HEK293 (cell line): ENCODE measurements around the gene F10.

Source experiments
- CTCF ChIA-PET: fragments of 350-600 bp; formaldehyde crosslinking; extraction: SDS; loops from one replicate; lab custom pipeline; 2021; ENCODE audit warnings: antibody characterized with exemption; lab: Yijun Ruan, JAX
- POLR2A ChIA-PET: fragments of 300-600 bp; formaldehyde crosslinking; extraction: SDS; loops from one replicate; lab custom pipeline; 2020; ENCODE audit warnings: antibody characterized with exemption, inconsistent platforms; lab: Yijun Ruan, JAX
- H3K27ac ChIP-seq: fragments of 200-500 bp; sonication (Bioruptor generic); 2 replicates; pipeline ENCODE4 v1.5.1; 2014; ENCODE audit warnings: low read depth, low read length, control low read depth, inconsistent platforms; ENCODE audit errors: extremely low read depth
- H3K36me3 ChIP-seq, 2 experiments: fragments of 200-500 bp in 1 of 2; sonication (Bioruptor generic) in 1 of 2; 1 replicate in 1 of 2; 2 replicates in 1 of 2; pipeline ENCODE4 v1.5.1; 2014 to 2017; ENCODE audit warnings: inconsistent platforms in 2 of 2, low read length in 2 of 2; ENCODE audit not compliant: control insufficient read depth in 2 of 2, insufficient read depth in 1 of 2
- H3K4me1 ChIP-seq: fragments of 200-500 bp; sonication (Bioruptor generic); 2 replicates; pipeline ENCODE4 v1.5.1; 2014; ENCODE audit warnings: mild to moderate bottlenecking, low read length, inconsistent platforms; ENCODE audit not compliant: control insufficient read depth, insufficient read depth
- H3K4me3 ChIP-seq: 2 replicates; pipeline ENCODE4 v1.5.1; 2011; ENCODE audit warnings: low read depth, mild to moderate bottlenecking, control low read depth, low read length, moderate library complexity
- H3K9me3 ChIP-seq: fragments of 200-500 bp; sonication (Bioruptor generic); 2 replicates; pipeline ENCODE4 v1.5.1; 2014; ENCODE audit warnings: low read depth, low read length, inconsistent platforms; ENCODE audit not compliant: control insufficient read depth, insufficient read depth
- EGR2 ChIP-seq: fragments of 450-650 bp; formaldehyde crosslinking; IDR thresholded peaks from 2 replicates; pipeline ENCODE4 v1.5.1; 2016; ENCODE audit warnings: low read depth, missing biosample characterization, missing genetic modification characterization
- KLF8 ChIP-seq: fragments of 450-650 bp; formaldehyde crosslinking; IDR thresholded peaks from 2 replicates; pipeline ENCODE4 v1.5.1; 2016; ENCODE audit warnings: missing biosample characterization, missing genetic modification characterization
- SALL2 ChIP-seq: fragments of 450-650 bp; formaldehyde crosslinking; IDR thresholded peaks from 2 replicates; pipeline ENCODE4 v1.5.0; 2017; ENCODE audit warnings: missing biosample characterization, mild to moderate bottlenecking, missing genetic modification characterization, borderline replicate concordance
- ZNF132 ChIP-seq: fragments of 450-650 bp; formaldehyde crosslinking; IDR thresholded peaks from 2 replicates; pipeline ENCODE4 v1.5.1; 2017; ENCODE audit warnings: missing biosample characterization, missing genetic modification characterization, borderline replicate concordance
- ZNF133 ChIP-seq: fragments of 450-650 bp; formaldehyde crosslinking; IDR thresholded peaks from 2 replicates; pipeline ENCODE4 v1.5.1; 2016; ENCODE audit warnings: missing biosample characterization, missing genetic modification characterization
- ZNF138 ChIP-seq: fragments of 450-650 bp; formaldehyde crosslinking; IDR thresholded peaks from 2 replicates; pipeline ENCODE4 v1.5.1; 2016; ENCODE audit warnings: missing biosample characterization, missing genetic modification characterization, borderline replicate concordance
- ZNF214 ChIP-seq: fragments of 450-650 bp; formaldehyde crosslinking; IDR thresholded peaks from 2 replicates; pipeline ENCODE4 v1.5.1; 2017; ENCODE audit warnings: missing biosample characterization, mild to moderate bottlenecking, missing genetic modification characterization, borderline replicate concordance
- ZNF341 ChIP-seq: fragments of 450-650 bp; formaldehyde crosslinking; IDR thresholded peaks from 2 replicates; pipeline ENCODE4; 2016; ENCODE audit warnings: low read depth, missing biosample characterization, missing genetic modification characterization
- ZNF398 ChIP-seq: fragments of 450-650 bp; formaldehyde crosslinking; IDR thresholded peaks from 2 replicates; pipeline ENCODE4 v1.5.1; 2017; ENCODE audit warnings: missing biosample characterization, missing genetic modification characterization
- ZNF514 ChIP-seq: fragments of 450-650 bp; formaldehyde crosslinking; IDR thresholded peaks from 2 replicates; pipeline ENCODE4 v1.5.1; 2016; ENCODE audit warnings: missing biosample characterization, missing genetic modification characterization
- ZNF521 ChIP-seq: fragments of 450-650 bp; formaldehyde crosslinking; IDR thresholded peaks from 2 replicates; pipeline ENCODE4 v1.5.1; 2017; ENCODE audit warnings: missing biosample characterization, mild to moderate bottlenecking, missing genetic modification characterization
- ZNF596 ChIP-seq: fragments of 450-650 bp; IDR thresholded peaks from 2 replicates; pipeline ENCODE4 v1.5.0; 2018; ENCODE audit warnings: missing biosample characterization, mild to moderate bottlenecking, missing genetic modification characterization, moderate library complexity
- ZNF664 ChIP-seq: fragments of 450-650 bp; formaldehyde crosslinking; IDR thresholded peaks from 2 replicates; pipeline ENCODE4 v1.5.1; 2016; ENCODE audit warnings: missing biosample characterization, missing genetic modification characterization
- ZNF701 ChIP-seq: fragments of 450-650 bp; formaldehyde crosslinking; IDR thresholded peaks from 2 replicates; pipeline ENCODE4 v1.5.1; 2016; ENCODE audit warnings: missing biosample characterization, missing genetic modification characterization
- ZNF707 ChIP-seq: fragments of 450-650 bp; formaldehyde crosslinking; IDR thresholded peaks from 2 replicates; pipeline ENCODE4 v1.5.1; 2016; ENCODE audit warnings: missing biosample characterization, missing genetic modification characterization
- ZNF747 ChIP-seq: fragments of 450-650 bp; formaldehyde crosslinking; IDR thresholded peaks from 2 replicates; pipeline ENCODE4 v1.5.1; 2016; ENCODE audit warnings: missing biosample characterization, missing genetic modification characterization
- ZNF837 ChIP-seq: fragments of 450-650 bp; formaldehyde crosslinking; IDR thresholded peaks from 2 replicates; pipeline ENCODE4 v1.5.1; 2016; ENCODE audit warnings: missing biosample characterization, missing genetic modification characterization
- ZSCAN18 ChIP-seq: fragments of 450-650 bp; formaldehyde crosslinking; IDR thresholded peaks from 2 replicates; pipeline ENCODE4 v1.5.1; 2016; ENCODE audit warnings: missing biosample characterization, missing genetic modification characterization
- TF ChIP-seq, protein P1 (sequence below): fragments of 450-650 bp; formaldehyde crosslinking; conservative IDR thresholded peaks from 2 replicates; pipeline ENCODE4 v1.5.1; 2016; ENCODE audit warnings: low read depth, missing biosample characterization, missing genetic modification characterization
- TF ChIP-seq, protein P2 (sequence below): fragments of 450-650 bp; formaldehyde crosslinking; IDR thresholded peaks from 2 replicates; pipeline ENCODE4 v1.5.1; 2016; ENCODE audit warnings: missing biosample characterization, missing genetic modification characterization
- TF ChIP-seq, protein P3 (sequence below): fragments of 450-650 bp; formaldehyde crosslinking; IDR thresholded peaks from 2 replicates; pipeline ENCODE4 v1.5.1; 2017; ENCODE audit warnings: missing biosample characterization, missing genetic modification characterization
- TF ChIP-seq, protein P4 (sequence below): fragments of 450-650 bp; formaldehyde crosslinking; IDR thresholded peaks from 2 replicates; pipeline ENCODE4 v1.5.1; 2016; ENCODE audit warnings: missing biosample characterization, missing genetic modification characterization

F10 gene

DNA sequence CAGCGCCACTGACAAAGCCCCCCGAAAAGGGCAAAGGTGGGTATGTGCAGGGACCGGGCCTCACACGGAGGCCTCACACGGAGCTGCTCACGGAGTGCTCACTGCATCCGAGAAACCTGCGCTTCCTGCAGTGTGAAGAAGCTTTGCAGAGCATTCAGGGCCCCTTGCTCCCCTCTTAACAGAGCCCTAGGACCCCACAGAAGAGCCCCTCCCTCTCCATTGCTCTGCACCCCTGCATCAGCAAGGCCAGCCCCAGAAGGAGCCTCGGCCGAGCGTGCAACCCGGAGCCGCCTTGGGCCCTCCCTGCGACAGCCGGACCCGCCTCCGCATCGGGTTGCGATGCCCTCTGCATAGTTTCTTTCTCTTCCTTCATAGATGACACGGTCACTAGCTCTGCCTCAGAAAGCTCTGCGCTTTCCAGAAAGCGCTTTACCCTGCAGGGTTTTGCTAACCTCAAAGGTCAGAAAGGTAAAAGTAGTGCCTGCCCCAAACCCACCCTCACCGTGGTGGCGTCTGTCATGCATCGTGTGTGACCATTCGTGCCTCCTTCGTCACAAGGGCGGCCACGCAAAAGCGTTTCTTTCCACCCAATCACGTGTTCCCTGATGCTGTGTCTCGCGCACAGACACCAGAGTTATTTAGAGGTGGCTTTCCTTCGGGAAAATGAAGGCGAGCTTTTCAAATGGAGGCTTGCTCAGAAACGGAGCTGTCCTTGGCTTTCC, 32.7 kb upstream of the F10 start (continued):
- no peak for TF ChIP-seq ZNF837 (tag by site-specific recombination)
- TF ChIP-seq, protein P1, sequence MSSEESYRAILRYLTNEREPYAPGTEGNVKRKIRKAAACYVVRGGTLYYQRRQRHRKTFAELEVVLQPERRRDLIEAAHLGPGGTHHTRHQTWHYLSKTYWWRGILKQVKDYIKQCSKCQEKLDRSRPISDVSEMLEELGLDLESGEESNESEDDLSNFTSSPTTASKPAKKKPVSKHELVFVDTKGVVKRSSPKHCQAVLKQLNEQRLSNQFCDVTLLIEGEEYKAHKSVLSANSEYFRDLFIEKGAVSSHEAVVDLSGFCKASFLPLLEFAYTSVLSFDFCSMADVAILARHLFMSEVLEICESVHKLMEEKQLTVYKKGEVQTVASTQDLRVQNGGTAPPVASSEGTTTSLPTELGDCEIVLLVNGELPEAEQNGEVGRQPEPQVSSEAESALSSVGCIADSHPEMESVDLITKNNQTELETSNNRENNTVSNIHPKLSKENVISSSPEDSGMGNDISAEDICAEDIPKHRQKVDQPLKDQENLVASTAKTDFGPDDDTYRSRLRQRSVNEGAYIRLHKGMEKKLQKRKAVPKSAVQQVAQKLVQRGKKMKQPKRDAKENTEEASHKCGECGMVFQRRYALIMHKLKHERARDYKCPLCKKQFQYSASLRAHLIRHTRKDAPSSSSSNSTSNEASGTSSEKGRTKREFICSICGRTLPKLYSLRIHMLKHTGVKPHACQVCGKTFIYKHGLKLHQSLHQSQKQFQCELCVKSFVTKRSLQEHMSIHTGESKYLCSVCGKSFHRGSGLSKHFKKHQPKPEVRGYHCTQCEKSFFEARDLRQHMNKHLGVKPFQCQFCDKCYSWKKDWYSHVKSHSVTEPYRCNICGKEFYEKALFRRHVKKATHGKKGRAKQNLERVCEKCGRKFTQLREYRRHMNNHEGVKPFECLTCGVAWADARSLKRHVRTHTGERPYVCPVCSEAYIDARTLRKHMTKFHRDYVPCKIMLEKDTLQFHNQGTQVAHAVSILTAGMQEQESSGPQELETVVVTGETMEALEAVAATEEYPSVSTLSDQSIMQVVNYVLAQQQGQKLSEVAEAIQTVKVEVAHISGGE (tag by site-specific recombination), result no peak

GRCh38 chr13:113090415-113090770, 32.2 kb upstream of the F10 start:
- ChIA-PET POLR2A (no interaction called here), CTCF (interaction anchor here (0.7 kb wide), 1 partner anchor 89 kb away, joined by 3 read pairs; no protein-coding TSS in a partner anchor)

GRCh38 chr13:113090806-113091205, 31.8 kb upstream of the F10 start:
- Histone ChIP-seq H3K4me3 (no peak overlapping the region), H3K36me3 (peaks cover 0 to 15% of the 10 kb centered on the region in 2 experiments; a peak in 1 of 3 replicates), H3K4me1 (no peaks in the 10 kb centered on the region), H3K27ac (no peak overlapping the region), H3K9me3 (no peaks in the 10 kb centered on the region)
- CTCF ChIA-PET, result interaction anchor here (0.7 kb wide), 1 partner anchor 90 kb away, joined by 3 read pairs; no protein-coding TSS in a partner anchor
- POLR2A ChIA-PET, result no interaction called here
- TF ChIP-seq ZNF707 (no peak), ZNF132 (tag by site-specific recombination) (no peak), EGR2 (no peak), ZNF133 (tag by site-specific recombination) (no peak), KLF8 (tag by site-specific recombination) (no peak), ZNF138 (tag by site-specific recombination) (no peak), ZNF521 (tag by site-specific recombination) (no peak), ZNF596 (tag by site-specific recombination) (no peak), ZSCAN18 (no peak), SALL2 (no peak)
- TF ChIP-seq, protein P2, sequence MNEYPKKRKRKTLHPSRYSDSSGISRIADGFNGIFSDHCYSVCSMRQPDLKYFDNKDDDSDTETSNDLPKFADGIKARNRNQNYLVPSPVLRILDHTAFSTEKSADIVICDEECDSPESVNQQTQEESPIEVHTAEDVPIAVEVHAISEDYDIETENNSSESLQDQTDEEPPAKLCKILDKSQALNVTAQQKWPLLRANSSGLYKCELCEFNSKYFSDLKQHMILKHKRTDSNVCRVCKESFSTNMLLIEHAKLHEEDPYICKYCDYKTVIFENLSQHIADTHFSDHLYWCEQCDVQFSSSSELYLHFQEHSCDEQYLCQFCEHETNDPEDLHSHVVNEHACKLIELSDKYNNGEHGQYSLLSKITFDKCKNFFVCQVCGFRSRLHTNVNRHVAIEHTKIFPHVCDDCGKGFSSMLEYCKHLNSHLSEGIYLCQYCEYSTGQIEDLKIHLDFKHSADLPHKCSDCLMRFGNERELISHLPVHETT, result no peak
- TF ChIP-seq, protein P3, sequence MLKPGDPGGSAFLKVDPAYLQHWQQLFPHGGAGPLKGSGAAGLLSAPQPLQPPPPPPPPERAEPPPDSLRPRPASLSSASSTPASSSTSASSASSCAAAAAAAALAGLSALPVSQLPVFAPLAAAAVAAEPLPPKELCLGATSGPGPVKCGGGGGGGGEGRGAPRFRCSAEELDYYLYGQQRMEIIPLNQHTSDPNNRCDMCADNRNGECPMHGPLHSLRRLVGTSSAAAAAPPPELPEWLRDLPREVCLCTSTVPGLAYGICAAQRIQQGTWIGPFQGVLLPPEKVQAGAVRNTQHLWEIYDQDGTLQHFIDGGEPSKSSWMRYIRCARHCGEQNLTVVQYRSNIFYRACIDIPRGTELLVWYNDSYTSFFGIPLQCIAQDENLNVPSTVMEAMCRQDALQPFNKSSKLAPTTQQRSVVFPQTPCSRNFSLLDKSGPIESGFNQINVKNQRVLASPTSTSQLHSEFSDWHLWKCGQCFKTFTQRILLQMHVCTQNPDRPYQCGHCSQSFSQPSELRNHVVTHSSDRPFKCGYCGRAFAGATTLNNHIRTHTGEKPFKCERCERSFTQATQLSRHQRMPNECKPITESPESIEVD (tag by site-specific recombination), result no peak

More at GRCh38 chr13:113090415-113090770, 32.2 kb upstream of the F10 start:
- TF ChIP-seq, protein P4, sequence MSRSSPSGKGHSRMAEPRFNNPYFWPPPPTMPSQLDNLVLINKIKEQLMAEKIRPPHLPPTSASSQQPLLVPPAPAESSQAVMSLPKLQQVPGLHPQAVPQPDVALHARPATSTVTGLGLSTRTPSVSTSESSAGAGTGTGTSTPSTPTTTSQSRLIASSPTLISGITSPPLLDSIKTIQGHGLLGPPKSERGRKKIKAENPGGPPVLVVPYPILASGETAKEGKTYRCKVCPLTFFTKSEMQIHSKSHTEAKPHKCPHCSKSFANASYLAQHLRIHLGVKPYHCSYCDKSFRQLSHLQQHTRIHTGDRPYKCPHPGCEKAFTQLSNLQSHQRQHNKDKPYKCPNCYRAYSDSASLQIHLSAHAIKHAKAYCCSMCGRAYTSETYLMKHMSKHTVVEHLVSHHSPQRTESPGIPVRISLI (tag by site-specific recombination), result no peak
- no peak for TF ChIP-seq ZNF514
- TF ChIP-seq ZNF747 (tag by site-specific recombination), result no peak
- TF ChIP-seq ZNF701 (tag by site-specific recombination), result no peak
- no peak for TF ChIP-seq ZNF341
- no peak for TF ChIP-seq ZNF398 (tag by site-specific recombination)
- no peak for TF ChIP-seq ZNF664
- no peak for TF ChIP-seq ZNF214 (tag by site-specific recombination)
- H3K9me3 ChIP-seq, result no peaks in the 10 kb centered on the region
- peaks cover 0 to 15% of the 10 kb centered on the region in 2 experiments; a peak in 1 of 3 replicates for H3K36me3 ChIP-seq
- no peak overlapping the region for H3K4me3 ChIP-seq
- no peak overlapping the region for H3K27ac ChIP-seq
- no peaks in the 10 kb centered on the region for H3K4me1 ChIP-seq
